HG03135 (cell line): Measurements from ENCODE around the gene RALGDS.
"Not testable (repeated sequence)": the region's sequence is repeated elsewhere in the genome, so short reads cannot be mapped to it uniquely, and the experiment has no call there.

Experiments
- ATAC-seq: cut with Tn5 transposase; IDR thresholded peaks from one replicate; pipeline ENCODE4 v1.9.1; 2021; ENCODE audit warnings: mild to moderate bottlenecking, moderate library complexity; ENCODE audit not compliant: unreplicated experiment

The RALGDS gene

GRCh38 chr9:133094351-133094750 lies 26.7 kb downstream of the RALGDS start:
- ATAC-seq = not testable (repeated sequence)

GRCh38 chr9:133090752-133091385 lies 30.2 kb downstream of the RALGDS start:
- ATAC-seq = no peak

GRCh38 chr9:133090187-133090586 lies 30.9 kb downstream of the RALGDS start:
- no peak for ATAC-seq

GRCh38 chr9:133089271-133089671 lies 31.8 kb downstream of the RALGDS start:
- no peak for ATAC-seq

GRCh38 chr9:133088756-133089155 lies 32.3 kb downstream of the RALGDS start:
- ATAC-seq = no peak

- ATAC-seq = no peak
Observed at GRCh38 chr9:133088146-133088750, 32.8 kb downstream of the RALGDS start.

- ATAC-seq = no peak
Observed at GRCh38 chr9:133087429-133088145, 33.5 kb downstream of the RALGDS start.

- ATAC-seq = no peak
Observed at GRCh38 chr9:133086894-133087293, 34.1 kb downstream of the RALGDS start.

GRCh38 chr9:133086212-133086860 lies 34.7 kb downstream of the RALGDS start:
- ATAC-seq = not testable (repeated sequence)

GRCh38 chr9:133083688-133084087 lies 37.4 kb downstream of the RALGDS start:
- not testable (repeated sequence) for ATAC-seq

- ATAC-seq = not testable (repeated sequence)
Observed at GRCh38 chr9:133081957-133082644, 38.9 kb downstream of the RALGDS start.

GRCh38 chr9:133080786-133081779 lies 40.0 kb downstream of the RALGDS start:
- ATAC-seq = not testable (repeated sequence)

GRCh38 chr9:133080161-133080560 lies 40.9 kb downstream of the RALGDS start:
- no peak for ATAC-seq

GRCh38 chr9:133078486-133078885 lies 42.6 kb downstream of the RALGDS start:
- no peak for ATAC-seq

- no peak for ATAC-seq
Observed at GRCh38 chr9:133076691-133077090, 44.3 kb downstream of the RALGDS start.

- no peak for ATAC-seq
Observed at GRCh38 chr9:133075925-133076630, 45.0 kb downstream of the RALGDS start.

- ATAC-seq = no peak
Observed at GRCh38 chr9:133074111-133074651, 46.9 kb downstream of the RALGDS start.

- no peak for ATAC-seq
Observed at GRCh38 chr9:133073086-133074014, 47.7 kb downstream of the RALGDS start.
